Small intestine (tissue), 7 donors: ENCODE measurements around the gene RRAS. TPM values are rescaled to one million over a fixed set of nuclear protein-coding genes. Genes with fewer than 3 reads are reported as not detected.

Source experiments
- DNase-seq, 2 donors: peaks; one replicate each; pipeline versions ENCODE4 v3.0.0 to v3.0.0-alpha.2; 2013
- FAIRE-seq: peaks from 2 replicates; lab custom pipeline; 2012; peaks lifted over from hg19 to GRCh38; lab: Jason Lieb, UNC
- H3K27ac ChIP-seq, 3 donors: one replicate each; pipeline ENCODE4 v1.5.1; 2013; ENCODE audit warnings: low read length in 2 of 3, mild to moderate bottlenecking in 2 of 3, control low read depth in 1 of 3, inconsistent platforms in 1 of 3, low read depth in 1 of 3, moderate library complexity in 1 of 3
- H3K27me3 ChIP-seq, 3 donors: one replicate each; pipeline ENCODE4 v1.6.1; 2013; ENCODE audit warnings: low read length in 3 of 3, inconsistent platforms in 1 of 3; ENCODE audit not compliant: control insufficient read depth in 3 of 3, insufficient read depth in 3 of 3
- H3K36me3 ChIP-seq, 3 donors: one replicate each; pipeline ENCODE4 v1.6.1; 2013; ENCODE audit warnings: low read length in 3 of 3, inconsistent platforms in 1 of 3, low read depth in 1 of 3, mild to moderate bottlenecking in 1 of 3, moderate library complexity in 1 of 3; ENCODE audit not compliant: control insufficient read depth in 3 of 3, insufficient read depth in 2 of 3
- H3K4me1 ChIP-seq, 3 donors: one replicate each; pipeline ENCODE4 v1.6.1; 2013; ENCODE audit warnings: low read length in 2 of 3, inconsistent platforms in 1 of 3, low read depth in 1 of 3, mild to moderate bottlenecking in 1 of 3, moderate library complexity in 1 of 3; ENCODE audit not compliant: control insufficient read depth in 3 of 3, insufficient read depth in 2 of 3
- H3K4me3 ChIP-seq, 3 donors: one replicate each; pipeline ENCODE4 v1.5.1; 2013; ENCODE audit warnings: low read length in 3 of 3, control low read depth in 1 of 3, inconsistent platforms in 1 of 3, low read depth in 1 of 3, mild to moderate bottlenecking in 1 of 3, moderate library complexity in 1 of 3
- H3K9me3 ChIP-seq, 2 donors: one replicate each; pipeline ENCODE4 v1.6.1; 2013; ENCODE audit warnings: low read depth in 1 of 2, low read length in 1 of 2; ENCODE audit not compliant: control insufficient read depth in 2 of 2, insufficient read depth in 1 of 2
- WGBS, 3 donors: extraction: QIAGEN DNeasy Blood & Tissue Kit; methylation state at CpG; one replicate each; pipeline ENCODE4 v1.1.7; 2013; 5-methylcytosine and 5-hydroxymethylcytosine counted together
- polyA plus RNA-seq, 4 donors: library from polyadenylated mRNA; stranded (reverse) in 3 of 4; unstranded in 1 of 4; fragments of 200-250 nt in 3 of 4; fragments of 120-200 nt in 1 of 4; gene quantifications; one replicate each; pipeline versions ENCODE4 v1.2.1 to v1.2.3, GENCODE V29; 2013
- donor health status: healthy with polysubstance abuse.
- donor health status: control.
- donor health status: control.
- donor health status: Bipolar disorder and iron deficiency.
- donor health status: healthy.

Gene RRAS
- polyA plus RNA-seq, 4 donors, result 30.6 to 105 (median 85.5) TPM

- DNase-seq, result no peak
- Histone ChIP-seq H3K27ac (peak overlapping the region; percentile 2 to 73 (median 54)), H3K4me3 (peak overlapping the region in 1 of 3 donors; percentile 0), H3K27me3 (no peaks in the 10 kb centered on the region), H3K36me3 (peaks cover 0 to 15% (median 3%) of the 10 kb centered on the region in 3 donors), H3K4me1 (peaks cover 0 to 19% (median 8%) of the 10 kb centered on the region in 3 donors), H3K9me3 (no peaks in the 10 kb centered on the region)
- WGBS, 3 donors, result 23 to 45% (median 43%) methylated on average over 5 of the region's 5 CpGs
- no peak for FAIRE-seq
These were observed 50.4 kb downstream of the RRAS start for GRCh38 chr19:49589502-49589905.

- Histone ChIP-seq H3K27me3 (no peaks in the 10 kb centered on the region), H3K4me3 (no peak overlapping the region), H3K27ac (peak overlapping the region in 1 of 3 donors; percentile 5), H3K4me1 (peaks cover 0 to 11% (median 8%) of the 10 kb centered on the region in 3 donors), H3K9me3 (no peaks in the 10 kb centered on the region), H3K36me3 (peaks cover 0 to 15% (median 0%) of the 10 kb centered on the region in 3 donors)
- no peak for DNase-seq
- no peak for FAIRE-seq
- WGBS, 3 donors, result 78 to 83% (median 82%) methylated on average over 18 of the region's 18 CpGs
These were observed 51.4 kb downstream of the RRAS start for GRCh38 chr19:49588365-49589122.

DNA sequence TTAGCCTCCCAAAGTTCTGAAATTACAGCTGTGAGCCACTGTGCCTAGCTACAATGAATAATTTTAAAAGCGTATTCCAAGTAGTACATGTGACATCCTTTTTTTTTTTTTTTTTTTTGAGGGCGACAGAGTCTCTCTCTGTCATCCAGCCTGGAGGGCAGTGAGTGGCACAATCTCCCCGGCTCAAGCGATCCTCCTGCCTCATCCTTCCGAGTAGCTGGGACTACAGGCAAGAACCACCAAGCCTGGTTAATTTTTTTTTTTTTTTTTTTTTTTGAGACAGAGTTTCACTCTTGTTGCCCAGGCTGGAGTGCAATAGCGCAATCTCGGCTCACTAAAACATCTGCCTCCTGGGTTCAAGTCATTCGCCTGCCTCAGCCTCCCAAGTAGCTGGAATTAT, 52.7 kb downstream of the RRAS start:
- DNase-seq (no peak), FAIRE-seq (no peak)
- WGBS, 3 donors, result 90 to 98% (median 92%) methylated on average over 7 to 8 of the region's 8 CpGs
- no peak overlapping the region for H3K27ac ChIP-seq
- H3K9me3 ChIP-seq, result no peaks in the 10 kb centered on the region
- H3K4me3 ChIP-seq, result no peak overlapping the region
- H3K36me3 ChIP-seq, result peaks cover 0 to 19% (median 0%) of the 10 kb centered on the region in 3 donors
- H3K4me1 ChIP-seq, result peaks cover 0 to 6% (median 0%) of the 10 kb centered on the region in 3 donors
- H3K27me3 ChIP-seq, result no peaks in the 10 kb centered on the region

Other genes starting within 250 kb of the RRAS start
- not detected for gene PTH2, start 216.7 kb downstream of the RRAS start, polyA plus RNA-seq
- not detected for gene GFY, start 214.8 kb downstream of the RRAS start, polyA plus RNA-seq
- 1 to 10 TPM in 1 of 4 donors, under 1 TPM in 3; 0.09 to 1.1 (median 0.25) TPM for gene SLC17A7, start 198.6 kb downstream of the RRAS start, polyA plus RNA-seq
- 100 to 1,000 TPM in 1 of 4 donors, 10 to 100 TPM in 3; 81.1 to 115 (median 89.6) TPM for gene PIH1D1, start 188.3 kb downstream of the RRAS start, polyA plus RNA-seq
- 100 to 1,000 TPM in 2 of 4 donors, 10 to 100 TPM in 2; 26.3 to 130 (median 83.6) TPM for gene ALDH16A1, start 186.9 kb downstream of the RRAS start, polyA plus RNA-seq
- 1 to 10 TPM; 4.9 to 10.0 (median 8.2) TPM for gene FLT3LG, start 165.9 kb downstream of the RRAS start, polyA plus RNA-seq
- 1,000 to 10,000 TPM; 2,350 to 5,026 (median 3,831) TPM for gene RPL13A, start 152.5 kb downstream of the RRAS start, polyA plus RNA-seq
- 1,000 to 10,000 TPM; 2,854 to 5,067 (median 4,011) TPM for gene RPS11, start 143.7 kb downstream of the RRAS start, polyA plus RNA-seq
- 100 to 1,000 TPM; 354 to 583 (median 513) TPM for gene FCGRT, start 127.5 kb downstream of the RRAS start, polyA plus RNA-seq
- gene RCN3, start 112.1 kb downstream of the RRAS start, polyA plus RNA-seq, result 100 to 1,000 TPM in 2 of 4 donors, 10 to 100 TPM in 2; 38.0 to 687 (median 248) TPM
- 100 to 1,000 TPM in 3 of 4 donors, 10 to 100 TPM in 1; 51.8 to 181 (median 134) TPM for gene NOSIP, start 59.6 kb downstream of the RRAS start, polyA plus RNA-seq
- gene PRRG2, start 58.8 kb downstream of the RRAS start, polyA plus RNA-seq, result 10 to 100 TPM; 14.2 to 23.7 (median 18.0) TPM
- 10 to 100 TPM in 2 of 4 donors, 1 to 10 TPM in 2; 2.4 to 18.4 (median 8.0) TPM for gene PRR12, start 49.0 kb downstream of the RRAS start, polyA plus RNA-seq
- gene SCAF1, start 2.1 kb upstream of the RRAS start, polyA plus RNA-seq, result 10 to 100 TPM; 10.5 to 36.2 (median 19.8) TPM
- 100 to 1,000 TPM in 2 of 4 donors, 10 to 100 TPM in 2; 92.1 to 255 (median 119) TPM for gene IRF3, start 25.7 kb upstream of the RRAS start, polyA plus RNA-seq
- 10 to 100 TPM; 11.2 to 36.6 (median 17.1) TPM for gene BCL2L12, start 25.8 kb upstream of the RRAS start, polyA plus RNA-seq
- gene PRMT1, start 37.1 kb upstream of the RRAS start, polyA plus RNA-seq, result 100 to 1,000 TPM in 2 of 4 donors, 10 to 100 TPM in 2; 56.8 to 194 (median 94.7) TPM
- 1 to 10 TPM in 1 of 4 donors, under 1 TPM in 2, not detected in 1; 0.27 to 2.7 (median 0.84) TPM for gene ADM5, start 49.5 kb upstream of the RRAS start, polyA plus RNA-seq
- gene CPT1C, start 51.0 kb upstream of the RRAS start, polyA plus RNA-seq, result 1 to 10 TPM in 2 of 4 donors, not detected in 2; 1.9 to 4.5 TPM
- gene TSKS, start 123.2 kb upstream of the RRAS start, polyA plus RNA-seq, result under 1 TPM in 3 of 4 donors, not detected in 1; 0.07 to 0.54 (median 0.28) TPM
- gene AP2A1, start 126.9 kb upstream of the RRAS start, polyA plus RNA-seq, result 10 to 100 TPM; 34.7 to 58.8 (median 53.6) TPM
- 10 to 100 TPM in 2 of 4 donors, 1 to 10 TPM in 2; 4.1 to 21.0 (median 10.0) TPM for gene FUZ, start 173.1 kb upstream of the RRAS start, polyA plus RNA-seq
- 10 to 100 TPM; 26.7 to 58.7 (median 41.2) TPM for gene MED25, start 178.1 kb upstream of the RRAS start, polyA plus RNA-seq
- 100 to 1,000 TPM in 2 of 4 donors, 10 to 100 TPM in 2; 71.4 to 137 (median 88.0) TPM for gene PTOV1, start 211.0 kb upstream of the RRAS start, polyA plus RNA-seq
- gene PNKP, start 227.4 kb upstream of the RRAS start, polyA plus RNA-seq, result 10 to 100 TPM; 45.9 to 57.0 (median 49.7) TPM
- gene AKT1S1, start 237.2 kb upstream of the RRAS start, polyA plus RNA-seq, result 10 to 100 TPM; 30.6 to 54.9 (median 37.5) TPM
- 10 to 100 TPM; 23.6 to 52.6 (median 36.4) TPM for gene TBC1D17, start 237.6 kb upstream of the RRAS start, polyA plus RNA-seq